ENCODE measurements around the gene TIE1.

GRCh38 chr1:43292679-43293078 is 8.1 kb upstream of the TIE1 start:
- no peak for TF ChIP-seq CTCF (conservative IDR thresholded peaks at IDR 0.05; ENCODE audit: low read depth, low read length)
- no peak for TF ChIP-seq EZH2 (IDR thresholded peaks at IDR 0.05; ENCODE audit: borderline replicate concordance, low read depth, low read length, poor library complexity, severe bottlenecking)
